Aortic smooth muscle cell (primary cell): ENCODE data around the gene LGALS16. TPM values are rescaled to one million over a fixed set of nuclear protein-coding genes. Genes with fewer than 3 reads are reported as not detected.

Source experiments
- total RNA-seq: library from RNA; depleted of rRNA; stranded (reverse); fragments of >200 nt; gene quantifications from 2 replicates; pipeline ENCODE4 v1.2.3, GENCODE V29; 2014

The LGALS16 gene
- total RNA-seq = not detected in 2 replicates

GRCh38 chr19:39655613-39656012 is at the start of gene LGALS16:
Gene LGALS16, plus strand, starts transcription at chr19:39655913. Its CDS starts 49 bp downstream, at chr19:39655962.

GRCh38 chr19:39704181-39705044 is 48.7 kb downstream of the LGALS16 start, which contains the start of gene LGALS14:
Gene LGALS14, plus strand, starts transcription at chr19:39704481. Its CDS starts 48 bp downstream, at chr19:39704529.

Other genes with a start within 250 kb of the LGALS16 start
- gene ZFP36, start 249.1 kb upstream of the LGALS16 start, total RNA-seq = 2.5 and 5.2 TPM in 2 replicates
- gene PLEKHG2, start 243.2 kb upstream of the LGALS16 start, total RNA-seq = 18.1 and 29.5 TPM in 2 replicates
- gene RPS16, start 220.0 kb upstream of the LGALS16 start, total RNA-seq = 38.5 and 131 TPM in 2 replicates
- gene SUPT5H, start 210.3 kb upstream of the LGALS16 start, total RNA-seq = 58.9 and 87.9 TPM in 2 replicates
- gene TIMM50, start 175.1 kb upstream of the LGALS16 start, total RNA-seq = 50.5 and 68.8 TPM in 2 replicates
- 0.06 TPM in 1 of 2 replicates, not detected in the other for gene DLL3, start 157.0 kb upstream of the LGALS16 start, total RNA-seq
- not detected in 2 replicates for gene SELENOV, start 140.8 kb upstream of the LGALS16 start, total RNA-seq
- gene EID2B, start 123.1 kb upstream of the LGALS16 start, total RNA-seq = 3.4 and 4.2 TPM in 2 replicates
- gene EID2, start 115.8 kb upstream of the LGALS16 start, total RNA-seq = 10.1 and 11.9 TPM in 2 replicates
- gene LGALS13, start 53.4 kb upstream of the LGALS16 start, total RNA-seq = not detected in 2 replicates
- not detected in 2 replicates for gene LGALS14, start 48.6 kb downstream of the LGALS16 start, total RNA-seq
- not detected in 2 replicates for gene CLC, start 82.1 kb downstream of the LGALS16 start, total RNA-seq
- gene LEUTX, start 122.9 kb downstream of the LGALS16 start, total RNA-seq = not detected in 2 replicates
- gene DYRK1B, start 178.2 kb downstream of the LGALS16 start, total RNA-seq = 8.6 and 14.1 TPM in 2 replicates
- 152 and 200 TPM in 2 replicates for gene FBL, start 190.5 kb downstream of the LGALS16 start, total RNA-seq